BJ (cell line): ENCODE data around the gene NLE1. TPM values are rescaled to one million over a fixed set of nuclear protein-coding genes. Genes with fewer than 3 reads are reported as not detected.
"Not testable (repeated sequence)": the region's sequence is repeated elsewhere in the genome, so short reads cannot be mapped to it uniquely, and the experiment has no call there.

Source experiments
- CTCF ChIA-PET: fragments of 350-600 bp; formaldehyde crosslinking; extraction: SDS; loops from one replicate; lab custom pipeline; 2021; ENCODE audit warnings: antibody characterized with exemption, inconsistent platforms; lab: Yijun Ruan, JAX
- POLR2A ChIA-PET: fragments of 300-600 bp; sonication (Branson Sonifier 250); formaldehyde crosslinking; extraction: SDS; loops from one replicate; lab custom pipeline; 2021; ENCODE audit warnings: antibody characterized with exemption; lab: Charles Lee
- DNase-seq: peaks from one replicate; pipeline ENCODE4 v3.0.0-alpha.2; 2011; ENCODE audit warnings: low read depth
- H3K27me3 ChIP-seq: 2 replicates; pipeline ENCODE4 v1.6.0; 2011; ENCODE audit warnings: low read length; ENCODE audit not compliant: control insufficient read depth, insufficient read depth
- H3K36me3 ChIP-seq: 2 replicates; pipeline ENCODE4 v1.5.1; 2011; ENCODE audit warnings: low read length; ENCODE audit not compliant: control insufficient read depth, insufficient read depth
- H3K4me3 ChIP-seq: 2 replicates; pipeline ENCODE4 v1.5.1; 2011; ENCODE audit warnings: low read depth, mild to moderate bottlenecking, control low read depth, low read length
- polyA plus RNA-seq: library from polyadenylated mRNA; depleted of rRNA; stranded (reverse); fragments of >200 nt; gene quantifications from 2 replicates; pipeline ENCODE4 v1.2.3, GENCODE V29; 2011
- TF ChIP-seq, protein P1 (sequence below): IDR thresholded peaks from 2 replicates; pipeline ENCODE4 v1.5.1; 2011; ENCODE audit warnings: low read depth, mild to moderate bottlenecking, control low read depth, inconsistent platforms, low read length, moderate library complexity; ENCODE audit not compliant: insufficient read depth

The NLE1 gene
- polyA plus RNA-seq, 1 experiment: 14.9 TPM

DNA sequence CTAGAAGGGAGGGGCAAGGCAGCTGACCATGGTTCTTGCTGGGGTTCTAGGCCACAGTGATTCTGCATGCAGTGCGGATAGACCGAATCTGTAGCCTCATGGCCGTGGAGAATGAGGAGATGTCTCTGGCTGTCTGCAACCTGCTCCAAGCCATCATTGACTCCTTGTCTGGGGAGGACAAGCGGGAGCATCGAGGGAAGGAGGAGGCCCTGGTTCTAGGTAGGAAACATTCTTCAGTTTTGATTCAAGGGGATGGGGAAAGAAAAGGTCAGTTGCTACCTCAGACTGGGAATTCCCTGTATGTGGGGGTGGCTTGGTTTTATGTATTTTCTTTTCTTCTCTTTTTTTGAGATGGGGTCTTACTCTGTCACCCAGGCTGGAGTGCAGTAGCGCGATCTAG lies 13.1 kb upstream of the NLE1 start:
- DNase-seq: no peak
- TF ChIP-seq, protein P1, sequence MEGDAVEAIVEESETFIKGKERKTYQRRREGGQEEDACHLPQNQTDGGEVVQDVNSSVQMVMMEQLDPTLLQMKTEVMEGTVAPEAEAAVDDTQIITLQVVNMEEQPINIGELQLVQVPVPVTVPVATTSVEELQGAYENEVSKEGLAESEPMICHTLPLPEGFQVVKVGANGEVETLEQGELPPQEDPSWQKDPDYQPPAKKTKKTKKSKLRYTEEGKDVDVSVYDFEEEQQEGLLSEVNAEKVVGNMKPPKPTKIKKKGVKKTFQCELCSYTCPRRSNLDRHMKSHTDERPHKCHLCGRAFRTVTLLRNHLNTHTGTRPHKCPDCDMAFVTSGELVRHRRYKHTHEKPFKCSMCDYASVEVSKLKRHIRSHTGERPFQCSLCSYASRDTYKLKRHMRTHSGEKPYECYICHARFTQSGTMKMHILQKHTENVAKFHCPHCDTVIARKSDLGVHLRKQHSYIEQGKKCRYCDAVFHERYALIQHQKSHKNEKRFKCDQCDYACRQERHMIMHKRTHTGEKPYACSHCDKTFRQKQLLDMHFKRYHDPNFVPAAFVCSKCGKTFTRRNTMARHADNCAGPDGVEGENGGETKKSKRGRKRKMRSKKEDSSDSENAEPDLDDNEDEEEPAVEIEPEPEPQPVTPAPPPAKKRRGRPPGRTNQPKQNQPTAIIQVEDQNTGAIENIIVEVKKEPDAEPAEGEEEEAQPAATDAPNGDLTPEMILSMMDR: no peak
- H3K27me3 ChIP-seq: peaks cover 9% of the 10 kb centered on the region
- no peaks in the 10 kb centered on the region for H3K36me3 ChIP-seq
- CTCF ChIA-PET: no interaction called here
- H3K4me3 ChIP-seq: no peak overlapping the region
- POLR2A ChIA-PET: no interaction called here

DNA sequence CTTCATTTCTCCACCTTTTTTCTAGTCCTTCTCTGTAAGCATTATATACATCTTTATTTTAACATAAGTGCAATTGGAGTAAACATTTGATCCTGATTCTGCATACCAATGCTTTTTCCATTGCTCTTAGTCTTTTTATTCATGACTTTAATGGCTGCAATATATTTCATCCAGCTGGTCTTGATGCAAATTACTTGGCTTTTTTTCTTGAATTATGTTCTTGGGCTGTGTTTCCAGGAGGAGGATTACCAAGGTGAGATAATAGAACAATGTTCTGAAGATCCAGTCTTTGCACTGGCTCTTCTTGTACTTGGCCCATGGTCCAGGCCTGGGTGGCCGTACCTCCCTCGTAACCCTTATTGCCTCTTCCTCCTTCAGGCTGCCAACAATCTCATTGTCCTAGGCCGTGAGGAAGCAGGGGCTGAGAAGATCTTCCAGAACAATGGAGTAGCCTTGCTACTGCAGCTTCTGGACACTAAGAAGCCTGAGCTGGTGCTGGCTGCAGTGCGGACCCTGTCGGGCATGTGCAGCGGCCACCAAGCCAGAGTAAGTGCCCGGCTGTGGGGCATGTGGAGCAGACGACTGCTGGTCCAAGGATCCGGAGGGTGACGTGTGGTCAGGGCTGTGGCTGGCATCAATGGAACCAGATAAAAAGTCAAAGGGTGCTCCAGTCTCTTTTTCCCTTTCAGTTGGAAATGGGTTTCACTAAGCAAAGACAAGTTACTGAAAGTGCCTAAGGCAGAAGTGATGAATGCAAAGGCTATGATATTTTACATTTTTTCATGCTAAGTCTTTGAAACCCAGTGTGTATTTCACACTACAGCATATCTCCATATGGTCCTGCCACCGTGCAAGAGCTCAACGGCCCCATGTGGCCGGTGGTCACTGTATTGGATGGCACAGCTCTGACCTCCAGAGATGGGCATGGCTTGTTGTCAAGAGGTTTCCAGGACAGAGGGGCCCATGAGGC lies 12.4 kb upstream of the NLE1 start:
- no peak overlapping the region for H3K4me3 ChIP-seq
- TF ChIP-seq, protein P1: no peak
- peaks cover 9% of the 10 kb centered on the region for H3K27me3 ChIP-seq
- DNase-seq: no peak
- POLR2A ChIA-PET: no interaction called here
- CTCF ChIA-PET: no interaction called here
- H3K36me3 ChIP-seq: no peaks in the 10 kb centered on the region

DNA sequence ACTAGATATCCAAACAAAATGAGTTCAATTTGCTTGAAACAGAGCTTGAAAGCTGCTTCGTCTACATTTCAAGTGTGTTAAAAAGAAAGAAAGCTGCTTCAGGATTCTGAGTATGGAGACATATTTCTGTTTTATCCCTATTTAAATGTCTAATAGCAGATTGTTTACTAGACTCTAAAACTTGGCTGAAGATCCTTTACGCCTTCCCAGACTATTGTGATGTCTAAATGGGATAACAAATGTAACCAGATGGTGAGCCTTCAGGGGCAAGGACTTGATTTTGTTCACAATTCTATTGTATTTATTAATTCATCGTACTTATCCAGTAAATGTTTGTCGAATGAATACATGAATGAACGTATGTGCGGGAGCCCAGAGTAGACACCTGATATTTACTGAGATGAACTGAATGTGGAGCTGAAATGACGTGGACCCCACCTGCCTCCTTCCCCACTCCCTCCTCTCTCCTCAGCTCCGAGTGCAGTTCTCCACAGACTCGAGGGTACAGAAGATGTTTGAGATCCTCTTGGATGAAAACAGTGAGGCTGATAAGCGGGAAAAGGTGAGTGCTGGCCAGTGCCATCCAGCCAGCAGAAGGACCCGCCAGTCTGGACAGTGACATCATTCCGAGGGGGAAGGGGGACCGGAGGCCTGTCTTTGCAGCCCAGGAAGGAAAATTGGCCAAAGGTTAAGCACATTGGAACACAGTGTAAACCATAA lies 10.5 kb upstream of the NLE1 start:
- TF ChIP-seq, protein P1: no peak
- POLR2A ChIA-PET: no interaction called here
- H3K4me3 ChIP-seq: no peak overlapping the region

DNA sequence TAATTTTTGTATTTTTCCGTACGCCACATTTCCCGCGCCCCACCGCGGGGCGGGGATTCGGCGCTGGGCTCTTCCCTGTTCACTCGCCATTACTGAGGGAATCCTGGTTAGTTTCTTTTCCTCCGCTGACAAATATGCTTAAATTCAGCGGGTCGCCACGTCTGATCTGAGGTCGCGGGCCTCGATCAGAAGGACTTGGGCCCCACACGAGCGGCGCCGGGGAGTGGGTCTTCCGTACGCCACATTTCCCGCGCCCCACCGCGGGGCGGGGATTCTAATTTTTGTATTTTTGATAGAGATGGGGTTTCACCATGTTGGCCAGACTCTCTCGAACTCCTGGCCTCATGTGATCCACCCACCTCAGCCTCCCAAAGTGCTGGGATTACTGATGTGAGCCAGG lies 9.0 kb upstream of the NLE1 start:
- H3K27me3 ChIP-seq, H3K36me3 ChIP-seq, DNase-seq, POLR2A ChIA-PET, H3K4me3 ChIP-seq: not testable (repeated sequence)
- CTCF ChIA-PET: interaction anchor here (0.6 kb wide), 1 partner anchor 17 kb away, joined by 3 read pairs; no protein-coding TSS in a partner anchor

More for the DNA sequence above, 10.5 kb upstream of the NLE1 start:
- DNase-seq: no peak
- Histone ChIP-seq H3K27me3 (peaks cover 7% of the 10 kb centered on the region), H3K36me3 (no peaks in the 10 kb centered on the region)
- CTCF ChIA-PET: interaction anchor here (0.9 to 1.6 kb wide), 2 partner anchors 8 to 12 kb away, joined by 3 read pairs; no protein-coding TSS in a partner anchor

DNA sequence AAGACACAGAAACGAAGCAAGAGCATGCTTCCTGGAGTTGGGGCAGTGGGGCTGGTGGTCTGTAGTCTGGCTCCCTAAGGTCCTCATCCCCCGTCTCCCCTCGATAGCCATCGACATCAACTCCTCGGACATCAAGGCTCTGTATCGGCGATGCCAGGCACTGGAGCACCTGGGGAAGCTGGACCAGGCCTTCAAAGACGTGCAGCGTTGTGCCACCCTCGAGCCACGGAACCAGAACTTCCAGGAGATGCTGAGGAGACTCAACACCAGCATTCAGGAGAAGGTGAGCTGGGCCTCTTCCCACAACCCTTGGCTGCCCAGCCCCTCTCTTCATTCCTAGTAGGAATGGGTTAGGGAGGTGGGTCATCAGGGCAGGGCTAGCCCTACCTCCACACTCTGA lies 7.8 kb upstream of the NLE1 start:
- Histone ChIP-seq H3K27me3 (peaks cover 7% of the 10 kb centered on the region), H3K4me3 (no peak overlapping the region), H3K36me3 (no peaks in the 10 kb centered on the region)
- ChIA-PET POLR2A (no interaction called here), CTCF (interaction anchor here (0.6 kb wide), 1 partner anchor 160 kb away, joined by 6 read pairs; no protein-coding TSS in a partner anchor)
- TF ChIP-seq, protein P1: no peak
- DNase-seq: no peak
